Right atrium auricular region (tissue), 2 donors: ENCODE results near the gene RTKN2. TPM values are rescaled to one million over a fixed set of nuclear protein-coding genes. Genes with fewer than 3 reads are reported as not detected.

Source experiments
- DNase-seq: peaks from one replicate; pipeline ENCODE4 v3.0.0-alpha.2; 2019; ENCODE audit warnings: low spot score
- H3K27ac ChIP-seq, 2 donors: fragments of 200-600 bp; sonication (generic); 1 replicate in 1 of 2; 2 replicates in 1 of 2; pipeline ENCODE4 v1.5.1; 2016 to 2019
- H3K27me3 ChIP-seq, 2 donors: fragments of 200-600 bp; sonication (generic); one replicate each; pipeline versions ENCODE4 v1.5.1 to v1.6.0; 2017 to 2019
- H3K36me3 ChIP-seq: fragments of 200-600 bp; sonication (generic); one replicate; pipeline ENCODE4 v1.5.1; 2016
- H3K4me1 ChIP-seq, 2 donors: fragments of 200-600 bp; sonication (generic); one replicate each; pipeline versions ENCODE4 v1.5.1 to v1.6.0; 2017 to 2019
- H3K4me3 ChIP-seq, 2 donors: fragments of 200-600 bp; sonication (generic); 1 replicate in 1 of 2; 2 replicates in 1 of 2; pipeline ENCODE4 v1.5.1; 2017 to 2019; ENCODE audit warnings: mild to moderate bottlenecking in 1 of 2, moderate library complexity in 1 of 2
- H3K9me3 ChIP-seq, 2 donors: fragments of 200-600 bp; sonication (generic); one replicate each; pipeline ENCODE4 v1.5.1; 2019
- CTCF ChIP-seq, 2 donors: fragments of 200-600 bp; sonication (generic); IDR thresholded peaks; one replicate each; pipeline ENCODE4 v1.5.1; 2019; ENCODE audit warnings: antibody characterized with exemption in 2 of 2
- total RNA-seq, 2 donors: library from RNA; depleted of rRNA; stranded (reverse); fragments of >200 nt; gene quantifications; one replicate each; pipeline ENCODE4 v1.1.0, GENCODE V29; 2016

RTKN2 gene
- total RNA-seq, 2 donors from 2014 or later, result 0.08 to 0.15 TPM

GRCh38 chr10:62185919-62186692, 82.5 kb downstream of the RTKN2 start:
- no peak for TF ChIP-seq CTCF (IDR thresholded peaks at IDR 0.05)
- no peaks in the 10 kb centered on the region for H3K4me1 ChIP-seq
- no peaks in the 10 kb centered on the region for H3K27me3 ChIP-seq
- no peak for DNase-seq
- H3K9me3 ChIP-seq, result no peaks in the 10 kb centered on the region
- no peak overlapping the region for H3K27ac ChIP-seq
- H3K4me3 ChIP-seq, result no peak overlapping the region
- H3K36me3 ChIP-seq, result no peaks in the 10 kb centered on the region

- no peak overlapping the region for H3K27ac ChIP-seq
- DNase-seq, result no peak
Observed at GRCh38 chr10:62183857-62184795, 84.5 kb downstream of the RTKN2 start.

GRCh38 chr10:62183442-62183841, 85.2 kb downstream of the RTKN2 start:
- DNase-seq, result no peak
- Histone ChIP-seq H3K27me3 (no peaks in the 10 kb centered on the region), H3K27ac (no peak overlapping the region), H3K36me3 (no peaks in the 10 kb centered on the region), H3K9me3 (no peaks in the 10 kb centered on the region), H3K4me3 (no peak overlapping the region), H3K4me1 (no peaks in the 10 kb centered on the region)
- no peak for TF ChIP-seq CTCF (IDR thresholded peaks at IDR 0.05)

More at GRCh38 chr10:62183857-62184795, 84.5 kb downstream of the RTKN2 start:
- no peaks in the 10 kb centered on the region for H3K4me1 ChIP-seq
- no peak for TF ChIP-seq CTCF (IDR thresholded peaks at IDR 0.05)
- no peaks in the 10 kb centered on the region for H3K27me3 ChIP-seq
- no peak overlapping the region for H3K4me3 ChIP-seq
- H3K9me3 ChIP-seq, result no peaks in the 10 kb centered on the region
- no peaks in the 10 kb centered on the region for H3K36me3 ChIP-seq

GRCh38 chr10:62182595-62182994, 86.0 kb downstream of the RTKN2 start:
- DNase-seq, result no peak
- Histone ChIP-seq H3K4me1 (no peaks in the 10 kb centered on the region), H3K4me3 (no peak overlapping the region), H3K27me3 (no peaks in the 10 kb centered on the region), H3K36me3 (no peaks in the 10 kb centered on the region), H3K27ac (no peak overlapping the region), H3K9me3 (no peaks in the 10 kb centered on the region)
- TF ChIP-seq CTCF (IDR thresholded peaks at IDR 0.05), result no peak

GRCh38 chr10:62182171-62182570, 86.5 kb downstream of the RTKN2 start:
- H3K9me3 ChIP-seq, result no peaks in the 10 kb centered on the region
- DNase-seq, result no peak
- no peaks in the 10 kb centered on the region for H3K4me1 ChIP-seq
- no peaks in the 10 kb centered on the region for H3K27me3 ChIP-seq
- no peak overlapping the region for H3K4me3 ChIP-seq
- TF ChIP-seq CTCF (IDR thresholded peaks at IDR 0.05), result no peak
- H3K36me3 ChIP-seq, result no peaks in the 10 kb centered on the region
- H3K27ac ChIP-seq, result no peak overlapping the region
